ENCODE results near the gene SIGLECL1.

DNA sequence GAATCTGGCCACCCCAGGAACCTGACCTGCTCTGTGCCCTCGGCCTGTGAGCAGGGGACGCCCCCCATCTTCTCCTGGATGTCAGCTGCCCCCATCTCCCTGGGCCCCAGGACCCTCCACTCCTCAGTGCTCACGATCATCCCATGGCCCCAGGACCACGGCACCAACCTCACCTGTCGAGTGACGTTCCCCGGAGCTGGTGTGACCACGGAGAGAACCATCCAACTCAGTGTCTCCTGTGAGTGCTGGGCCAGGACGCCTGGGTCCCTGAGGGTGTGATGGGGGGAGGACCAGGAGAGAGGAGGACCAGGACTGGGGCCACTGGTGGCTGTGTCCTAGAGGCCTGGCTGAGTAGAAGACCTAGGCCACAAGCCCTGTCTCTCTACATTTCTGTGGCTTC, 39.0 kb upstream of the SIGLECL1 start:
- TF ChIP-seq CTCF (conservative IDR thresholded peaks at IDR 0.05) = no peak
- TF ChIP-seq ZFX (IDR thresholded peaks at IDR 0.05) = no peak

Measured in C4-2B (cell line).